HepG2 (cell line): ENCODE measurements around the gene ZNF189. TPM values are rescaled to one million over a fixed set of nuclear protein-coding genes. Genes with fewer than 3 reads are reported as not detected.
A peak's percentile ranks its signal among the peaks of the same experiment; 100 is the strongest.

Experiments
- EEA1 ChIP-seq: sonication (generic); formaldehyde crosslinking; IDR thresholded peaks from 2 replicates; pipeline ENCODE4 v1.5.1; 2020; ENCODE audit warnings: mild to moderate bottlenecking, missing genetic modification reagents, borderline replicate concordance
- GZF1 ChIP-seq: sonication (generic); formaldehyde crosslinking; IDR thresholded peaks from 2 replicates; pipeline ENCODE4 v1.5.1; 2020; ENCODE audit warnings: mild to moderate bottlenecking, missing genetic modification reagents
- MAFK ChIP-seq, 2 experiments: IDR thresholded peaks in 1 of 2; conservative IDR thresholded peaks in 1 of 2; 2 replicates each; pipeline ENCODE4 v1.6.1; 2011; ENCODE audit warnings: improper control_type of control experiment in 2 of 2, low read length in 2 of 2
- MBD4 ChIP-seq: IDR thresholded peaks from 2 replicates; pipeline ENCODE4 v1.6.1; 2012; ENCODE audit warnings: low read length, inconsistent platforms, borderline replicate concordance
- MEIS2 ChIP-seq: sonication (generic); formaldehyde crosslinking; IDR thresholded peaks from 2 replicates; pipeline ENCODE4 v1.9.0; 2021; ENCODE audit warnings: mild to moderate bottlenecking, missing genetic modification reagents
- PPARG ChIP-seq: conservative IDR thresholded peaks from 2 replicates; pipeline ENCODE4 v1.6.1; 2016; ENCODE audit warnings: missing biosample characterization, missing genetic modification reagents
- RORA ChIP-seq: sonication (generic); formaldehyde crosslinking; IDR thresholded peaks from 2 replicates; pipeline ENCODE4 v1.5.0; 2020; ENCODE audit warnings: mild to moderate bottlenecking, missing genetic modification reagents, moderate library complexity
- SALL2 ChIP-seq: sonication (generic); formaldehyde crosslinking; IDR thresholded peaks from 2 replicates; pipeline ENCODE4 v1.8.1; 2023; ENCODE audit warnings: mild to moderate bottlenecking, missing genetic modification reagents, inconsistent platforms
- SMAD3 ChIP-seq: sonication (generic); formaldehyde crosslinking; IDR thresholded peaks from 2 replicates; pipeline ENCODE4 v1.4.0; 2020; ENCODE audit warnings: missing genetic modification reagents
- SUZ12 ChIP-seq: fragments of 150-350 bp; IDR thresholded peaks from 2 replicates; pipeline ENCODE4 v1.6.1; 2014; ENCODE audit warnings: low read depth, low read length
- ZFP41 ChIP-seq: sonication (generic); formaldehyde crosslinking; IDR thresholded peaks from 2 replicates; pipeline ENCODE4 v1.4.0; 2020; ENCODE audit warnings: mild to moderate bottlenecking, missing genetic modification reagents, borderline replicate concordance
- ZMYM3 ChIP-seq: sonication (generic); formaldehyde crosslinking; IDR thresholded peaks from 2 replicates; pipeline ENCODE4 v1.5.1; 2020; ENCODE audit warnings: mild to moderate bottlenecking, missing genetic modification reagents
- ZNF33A ChIP-seq: sonication (generic); formaldehyde crosslinking; IDR thresholded peaks from 2 replicates; pipeline ENCODE4 v1.5.1; 2020; ENCODE audit warnings: missing genetic modification reagents, mild to moderate bottlenecking, moderate library complexity, borderline replicate concordance
- ZNF530 ChIP-seq: sonication (generic); formaldehyde crosslinking; IDR thresholded peaks from 2 replicates; pipeline ENCODE4 v1.5.0; 2020; ENCODE audit warnings: low read depth, mild to moderate bottlenecking, missing genetic modification reagents
- ZNF788 ChIP-seq: sonication (generic); formaldehyde crosslinking; IDR thresholded peaks from 2 replicates; pipeline ENCODE4 v1.5.0; 2020; ENCODE audit warnings: mild to moderate bottlenecking, missing genetic modification reagents, borderline replicate concordance
- polyA plus RNA-seq, 8 experiments: library from polyadenylated mRNA; depleted of rRNA in 3 of 8; stranded (reverse) in 7 of 8; unstranded in 1 of 8; fragments of >200 nt; fragmentation: Illumina TruSeq in 4 of 8; extraction: Trizol in 4 of 8; gene quantifications; 2 replicates each; pipeline versions ENCODE4 v1.2.1 to v1.2.3, GENCODE V29; 2011 to 2016; ENCODE audit warnings: low read depth in 4 of 8, missing spikeins in 1 of 8, mixed read lengths in 1 of 8; ENCODE audit not compliant: insufficient read depth in 1 of 8
- total RNA-seq, 5 experiments: library from RNA; depleted of rRNA; stranded (reverse); fragments of >200 nt; fragmentation: Illumina TruSeq; extraction: Trizol; gene quantifications; 2 replicates each; pipeline ENCODE4 v1.2.3, GENCODE V29; 2016; ENCODE audit warnings: low read depth in 1 of 5
- TF ChIP-seq, protein P1 (sequence below): sonication (generic); formaldehyde crosslinking; IDR thresholded peaks from 2 replicates; pipeline ENCODE4 v1.4.0; 2020; ENCODE audit warnings: mild to moderate bottlenecking, missing genetic modification reagents
- TF ChIP-seq, protein P2 (sequence below): sonication (generic); formaldehyde crosslinking; IDR thresholded peaks from 2 replicates; pipeline ENCODE4 v1.4.0; 2020; ENCODE audit warnings: missing genetic modification reagents
- TF ChIP-seq, protein P3 (sequence below): sonication (generic); formaldehyde crosslinking; IDR thresholded peaks from 2 replicates; pipeline ENCODE4 v1.8.1; 2023; ENCODE audit warnings: mild to moderate bottlenecking, moderate library complexity, missing genetic modification reagents
- TF ChIP-seq, protein P4 (sequence below): sonication (generic); formaldehyde crosslinking; IDR thresholded peaks from 2 replicates; pipeline ENCODE4 v1.4.0; 2020; ENCODE audit warnings: missing genetic modification reagents
- TF ChIP-seq, protein P5 (sequence below): sonication (generic); formaldehyde crosslinking; IDR thresholded peaks from 2 replicates; pipeline ENCODE4 v1.4.0; 2020; ENCODE audit warnings: missing genetic modification reagents

Gene ZNF189
- total and polyA plus RNA-seq, 2 of the 13 experiments (the other 11 are each of a cell fraction or from before 2014, with no cell fraction given) = 8.4 to 50.0 TPM

DNA sequence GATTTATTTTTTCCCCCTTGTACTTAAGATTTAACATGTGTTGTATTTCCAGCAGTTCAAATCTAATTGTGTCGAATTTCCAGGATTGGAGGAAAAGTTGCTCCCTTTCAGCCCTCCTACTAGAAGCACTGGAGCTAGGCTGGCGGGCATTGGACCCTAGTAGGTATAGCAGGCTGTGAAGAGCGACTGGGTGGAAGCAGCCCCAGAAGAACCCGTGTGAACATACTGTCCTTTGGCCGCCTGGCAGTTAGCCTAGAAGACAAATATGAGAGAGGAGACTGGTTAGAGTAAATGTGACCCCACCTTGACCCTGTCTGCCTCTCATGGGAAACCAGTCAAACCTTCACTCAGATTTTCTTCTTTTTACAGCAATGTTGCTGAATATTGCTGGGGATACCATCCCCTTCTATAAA, 23.0 kb downstream of the ZNF189 start (continued):
- TF ChIP-seq, protein P1, sequence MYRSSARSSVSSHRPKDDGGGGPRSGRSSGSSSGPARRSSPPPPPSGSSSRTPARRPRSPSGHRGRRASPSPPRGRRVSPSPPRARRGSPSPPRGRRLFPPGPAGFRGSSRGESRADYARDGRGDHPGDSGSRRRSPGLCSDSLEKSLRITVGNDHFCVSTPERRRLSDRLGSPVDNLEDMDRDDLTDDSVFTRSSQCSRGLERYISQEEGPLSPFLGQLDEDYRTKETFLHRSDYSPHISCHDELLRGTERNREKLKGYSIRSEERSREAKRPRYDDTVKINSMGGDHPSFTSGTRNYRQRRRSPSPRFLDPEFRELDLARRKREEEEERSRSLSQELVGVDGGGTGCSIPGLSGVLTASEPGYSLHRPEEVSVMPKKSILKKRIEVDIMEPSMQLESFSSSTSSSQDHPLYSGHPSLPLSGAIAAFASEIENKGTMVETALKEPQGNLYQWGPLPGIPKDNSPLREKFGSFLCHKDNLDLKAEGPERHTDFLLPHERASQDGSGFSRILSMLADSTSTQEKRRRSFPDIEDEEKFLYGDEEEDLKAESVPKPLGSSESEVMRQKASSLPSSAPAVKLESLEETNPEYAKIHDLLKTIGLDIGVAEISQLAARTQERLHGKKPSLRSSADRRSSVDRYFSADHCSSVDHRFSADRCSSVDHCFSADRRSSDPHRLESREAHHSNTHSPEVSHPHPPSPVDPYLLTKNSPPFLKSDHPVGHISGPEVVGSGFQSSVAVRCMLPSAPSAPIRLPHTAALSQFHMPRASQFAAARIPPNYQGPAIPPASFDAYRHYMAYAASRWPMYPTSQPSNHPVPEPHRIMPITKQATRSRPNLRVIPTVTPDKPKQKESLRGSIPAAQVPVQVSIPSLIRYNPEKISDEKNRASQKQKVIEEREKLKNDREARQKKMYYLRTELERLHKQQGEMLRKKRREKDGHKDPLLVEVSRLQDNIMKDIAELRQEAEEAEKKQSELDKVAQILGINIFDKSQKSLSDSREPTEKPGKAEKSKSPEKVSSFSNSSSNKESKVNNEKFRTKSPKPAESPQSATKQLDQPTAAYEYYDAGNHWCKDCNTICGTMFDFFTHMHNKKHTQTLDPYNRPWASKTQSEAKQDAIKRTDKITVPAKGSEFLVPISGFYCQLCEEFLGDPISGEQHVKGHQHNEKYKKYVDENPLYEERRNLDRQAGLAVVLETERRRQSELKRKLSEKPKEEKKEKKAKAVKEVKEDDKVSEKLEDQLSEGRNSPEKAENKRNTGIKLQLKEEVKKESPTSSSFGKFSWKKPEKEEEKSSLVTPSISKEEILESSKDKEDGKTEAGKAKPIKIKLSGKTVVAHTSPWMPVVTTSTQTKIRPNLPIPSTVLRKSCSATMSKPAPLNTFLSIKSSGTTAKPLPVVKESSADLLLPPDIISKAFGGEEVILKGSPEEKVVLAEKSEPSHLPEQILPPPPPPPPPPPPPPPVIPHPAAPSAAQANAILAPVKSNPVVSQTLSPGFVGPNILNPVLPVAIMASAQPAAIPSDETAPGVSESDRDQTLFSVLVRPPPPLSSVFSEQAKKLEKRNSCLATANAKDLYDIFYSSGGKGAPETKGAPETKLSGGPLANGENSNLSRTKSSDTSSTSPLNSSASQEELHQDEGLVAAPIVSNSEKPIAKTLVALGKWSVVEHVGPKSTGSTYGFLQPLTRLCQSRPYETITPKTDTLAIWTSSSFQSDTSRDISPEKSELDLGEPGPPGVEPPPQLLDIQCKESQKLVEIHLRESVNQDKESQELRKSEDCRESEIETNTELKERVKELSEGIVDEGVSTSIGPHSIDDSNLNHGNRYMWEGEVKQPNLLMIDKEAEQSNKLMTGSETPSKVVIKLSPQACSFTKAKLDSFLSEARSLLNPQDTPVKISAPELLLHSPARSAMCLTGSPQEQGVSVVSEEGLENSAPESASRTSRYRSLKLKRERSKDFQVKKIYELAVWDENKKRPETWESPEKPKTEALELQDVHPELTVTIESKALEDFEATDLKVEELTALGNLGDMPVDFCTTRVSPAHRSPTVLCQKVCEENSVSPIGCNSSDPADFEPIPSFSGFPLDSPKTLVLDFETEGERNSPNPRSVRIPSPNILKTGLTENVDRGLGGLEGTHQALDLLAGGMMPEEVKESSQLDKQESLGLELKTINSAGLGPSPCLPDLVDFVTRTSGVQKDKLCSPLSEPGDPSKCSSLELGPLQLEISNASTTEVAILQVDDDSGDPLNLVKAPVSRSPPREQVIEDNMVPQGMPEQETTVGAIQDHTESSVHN (CRISPR knock-in tag) = no peak
- TF ChIP-seq ZNF788 (CRISPR knock-in tag) (no peak; the same call in 1 of the 2 replicates), ZNF33A (CRISPR knock-in tag) (no peak; the same call in 1 of the 2 replicates), SMAD3 (CRISPR knock-in tag) (peak; percentile 68), SUZ12 (no peak), MAFK (conservative IDR thresholded peaks at IDR 0.05 in 1 of 2, IDR thresholded peaks at IDR 0.05 in 1 of 2; ENCODE audit: low read length in 2 of 2) (no peak), EEA1 (CRISPR knock-in tag) (no peak), ZFP41 (no peak), SALL2 (0 out of 2 replicates have a peak, but pooled peaks have one; percentile 70), ZMYM3 (CRISPR knock-in tag) (peak; percentile 70; the same call in 1 of the 2 replicates), MBD4 (peak; percentile 64; the same call in 1 of the 2 replicates), GZF1 (CRISPR knock-in tag) (no peak), RORA (no peak), MEIS2 (CRISPR knock-in tag) (peak; percentile 70; the same call in 1 of the 2 replicates), PPARG (CRISPR knock-in tag) (peak; percentile 77), ZNF530 (CRISPR knock-in tag) (no peak)
- TF ChIP-seq, protein P2, sequence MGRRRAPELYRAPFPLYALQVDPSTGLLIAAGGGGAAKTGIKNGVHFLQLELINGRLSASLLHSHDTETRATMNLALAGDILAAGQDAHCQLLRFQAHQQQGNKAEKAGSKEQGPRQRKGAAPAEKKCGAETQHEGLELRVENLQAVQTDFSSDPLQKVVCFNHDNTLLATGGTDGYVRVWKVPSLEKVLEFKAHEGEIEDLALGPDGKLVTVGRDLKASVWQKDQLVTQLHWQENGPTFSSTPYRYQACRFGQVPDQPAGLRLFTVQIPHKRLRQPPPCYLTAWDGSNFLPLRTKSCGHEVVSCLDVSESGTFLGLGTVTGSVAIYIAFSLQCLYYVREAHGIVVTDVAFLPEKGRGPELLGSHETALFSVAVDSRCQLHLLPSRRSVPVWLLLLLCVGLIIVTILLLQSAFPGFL (CRISPR knock-in tag) = no peak
- TF ChIP-seq, protein P3, sequence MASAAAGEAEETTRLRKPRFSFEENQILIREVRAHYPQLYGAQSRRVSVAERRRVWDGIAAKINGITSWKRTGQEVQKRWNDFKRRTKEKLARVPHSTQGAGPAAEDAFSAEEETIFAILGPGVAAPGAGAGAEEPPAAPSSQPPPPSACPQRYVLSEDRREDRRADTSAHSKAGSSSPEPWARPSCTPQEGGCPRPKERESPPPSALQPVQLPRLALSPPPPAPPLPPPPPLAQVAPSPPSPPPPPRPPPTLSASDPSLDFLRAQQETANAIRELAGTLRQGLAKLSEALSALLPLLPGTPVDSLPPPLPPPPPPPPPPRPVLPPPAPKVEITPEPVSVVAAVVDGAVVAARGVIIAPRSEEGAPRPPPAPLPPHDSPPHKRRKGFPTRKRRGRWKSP = no peak
- TF ChIP-seq, protein P4, sequence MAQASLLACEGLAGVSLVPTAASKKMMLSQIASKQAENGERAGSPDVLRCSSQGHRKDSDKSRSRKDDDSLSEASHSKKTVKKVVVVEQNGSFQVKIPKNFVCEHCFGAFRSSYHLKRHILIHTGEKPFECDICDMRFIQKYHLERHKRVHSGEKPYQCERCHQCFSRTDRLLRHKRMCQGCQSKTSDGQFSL (CRISPR knock-in tag) = no peak
- TF ChIP-seq, protein P5, sequence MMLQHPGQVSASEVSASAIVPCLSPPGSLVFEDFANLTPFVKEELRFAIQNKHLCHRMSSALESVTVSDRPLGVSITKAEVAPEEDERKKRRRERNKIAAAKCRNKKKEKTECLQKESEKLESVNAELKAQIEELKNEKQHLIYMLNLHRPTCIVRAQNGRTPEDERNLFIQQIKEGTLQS (CRISPR knock-in tag) = no peak
